ENCODE results near the gene DMRTB1. TPM values are rescaled to one million over a fixed set of nuclear protein-coding genes. Genes with fewer than 3 reads are reported as not detected.

DMRTB1 gene
- total and polyA plus RNA-seq, 9 of the 15 experiments (the other 6 are each of a cell fraction or from before 2014, with no cell fraction given) = 0.06 to 0.35 (median 0.13) TPM; not detected in 3

DNA sequence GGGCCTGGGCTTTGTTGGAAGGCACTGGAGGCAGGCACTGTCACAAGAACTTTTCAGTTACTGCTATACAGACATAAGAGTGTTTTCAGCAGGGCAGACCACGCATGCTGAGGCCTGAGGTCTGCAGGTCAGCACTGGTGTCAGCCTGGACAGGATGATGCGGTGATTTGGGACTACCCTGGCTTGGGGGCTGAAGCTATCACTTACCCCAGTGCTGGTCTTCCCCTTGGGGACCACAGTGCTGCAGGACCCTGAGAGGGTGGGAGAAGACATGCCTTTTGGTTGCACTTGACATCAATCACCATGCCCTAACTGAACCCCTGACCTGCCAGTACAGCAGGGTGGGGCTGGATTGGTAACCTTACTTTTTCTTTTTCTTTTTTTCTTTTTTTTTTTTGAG lies 9.2 kb downstream of the DMRTB1 start (continued):
- TF ChIP-seq, protein P1, sequence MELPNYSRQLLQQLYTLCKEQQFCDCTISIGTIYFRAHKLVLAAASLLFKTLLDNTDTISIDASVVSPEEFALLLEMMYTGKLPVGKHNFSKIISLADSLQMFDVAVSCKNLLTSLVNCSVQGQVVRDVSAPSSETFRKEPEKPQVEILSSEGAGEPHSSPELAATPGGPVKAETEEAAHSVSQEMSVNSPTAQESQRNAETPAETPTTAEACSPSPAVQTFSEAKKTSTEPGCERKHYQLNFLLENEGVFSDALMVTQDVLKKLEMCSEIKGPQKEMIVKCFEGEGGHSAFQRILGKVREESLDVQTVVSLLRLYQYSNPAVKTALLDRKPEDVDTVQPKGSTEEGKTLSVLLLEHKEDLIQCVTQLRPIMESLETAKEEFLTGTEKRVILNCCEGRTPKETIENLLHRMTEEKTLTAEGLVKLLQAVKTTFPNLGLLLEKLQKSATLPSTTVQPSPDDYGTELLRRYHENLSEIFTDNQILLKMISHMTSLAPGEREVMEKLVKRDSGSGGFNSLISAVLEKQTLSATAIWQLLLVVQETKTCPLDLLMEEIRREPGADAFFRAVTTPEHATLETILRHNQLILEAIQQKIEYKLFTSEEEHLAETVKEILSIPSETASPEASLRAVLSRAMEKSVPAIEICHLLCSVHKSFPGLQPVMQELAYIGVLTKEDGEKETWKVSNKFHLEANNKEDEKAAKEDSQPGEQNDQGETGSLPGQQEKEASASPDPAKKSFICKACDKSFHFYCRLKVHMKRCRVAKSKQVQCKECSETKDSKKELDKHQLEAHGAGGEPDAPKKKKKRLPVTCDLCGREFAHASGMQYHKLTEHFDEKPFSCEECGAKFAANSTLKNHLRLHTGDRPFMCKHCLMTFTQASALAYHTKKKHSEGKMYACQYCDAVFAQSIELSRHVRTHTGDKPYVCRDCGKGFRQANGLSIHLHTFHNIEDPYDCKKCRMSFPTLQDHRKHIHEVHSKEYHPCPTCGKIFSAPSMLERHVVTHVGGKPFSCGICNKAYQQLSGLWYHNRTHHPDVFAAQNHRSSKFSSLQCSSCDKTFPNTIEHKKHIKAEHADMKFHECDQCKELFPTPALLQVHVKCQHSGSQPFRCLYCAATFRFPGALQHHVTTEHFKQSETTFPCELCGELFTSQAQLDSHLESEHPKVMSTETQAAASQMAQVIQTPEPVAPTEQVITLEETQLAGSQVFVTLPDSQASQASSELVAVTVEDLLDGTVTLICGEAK (IDR thresholded peaks at IDR 0.05) = no peak
- TF ChIP-seq, protein P1 (CRISPR knock-in tag; IDR thresholded peaks at IDR 0.05) = no peak
- TF ChIP-seq OTX1 (CRISPR knock-in tag; IDR thresholded peaks at IDR 0.05) = no peak
- no peak for TF ChIP-seq COPS2 (conservative IDR thresholded peaks at IDR 0.05)
- no peak for TF ChIP-seq ELF2 (CRISPR knock-in tag; IDR thresholded peaks at IDR 0.05)
- no peak for TF ChIP-seq EWSR1 (IDR thresholded peaks at IDR 0.05; ENCODE audit: borderline replicate concordance, low read depth, partially characterized antibody)
- TF ChIP-seq KDM4B (IDR thresholded peaks at IDR 0.05; ENCODE audit: borderline replicate concordance in 2 of 2, low read depth in 1 of 2) = no peak

All from K562 (cell line).